GM18519 (cell line): ENCODE data around the gene ADSL.
"Not testable (repeated sequence)": the region's sequence is repeated elsewhere in the genome, so short reads cannot be mapped to it uniquely, and the experiment has no call there.

Experiments
- ATAC-seq: cut with Tn5 transposase; IDR thresholded peaks from one replicate; pipeline ENCODE4 v1.9.1; 2021; ENCODE audit warnings: mild to moderate bottlenecking, moderate library complexity; ENCODE audit not compliant: unreplicated experiment, low FRiP score

ADSL gene

DNA sequence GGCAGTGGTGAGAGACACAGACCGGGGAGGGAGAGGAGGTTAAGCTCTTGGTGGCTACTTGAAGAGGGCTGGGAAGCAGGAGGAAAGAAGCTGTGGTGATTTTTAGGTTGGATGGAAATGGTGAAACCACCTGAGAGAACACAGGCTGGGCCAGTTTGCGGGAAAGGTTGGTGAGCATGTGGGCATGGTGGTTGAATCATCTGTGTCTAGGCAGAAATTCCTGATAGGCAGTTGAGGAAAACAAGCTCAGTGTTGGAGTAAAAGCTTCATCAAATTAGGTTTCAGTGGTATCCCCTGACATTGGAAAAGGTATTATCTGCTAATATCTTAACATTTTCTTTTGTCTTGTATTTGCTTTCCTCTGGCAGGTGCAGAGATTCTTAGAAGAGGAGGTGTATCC lies 19.8 kb downstream of the ADSL start:
- no peak for ATAC-seq

GRCh38 chr22:40367342-40367741 lies 21.0 kb downstream of the ADSL start:
- no peak for ATAC-seq

- ATAC-seq, result no peak
Measured at GRCh38 chr22:40368016-40368415, 21.7 kb downstream of the ADSL start.

DNA sequence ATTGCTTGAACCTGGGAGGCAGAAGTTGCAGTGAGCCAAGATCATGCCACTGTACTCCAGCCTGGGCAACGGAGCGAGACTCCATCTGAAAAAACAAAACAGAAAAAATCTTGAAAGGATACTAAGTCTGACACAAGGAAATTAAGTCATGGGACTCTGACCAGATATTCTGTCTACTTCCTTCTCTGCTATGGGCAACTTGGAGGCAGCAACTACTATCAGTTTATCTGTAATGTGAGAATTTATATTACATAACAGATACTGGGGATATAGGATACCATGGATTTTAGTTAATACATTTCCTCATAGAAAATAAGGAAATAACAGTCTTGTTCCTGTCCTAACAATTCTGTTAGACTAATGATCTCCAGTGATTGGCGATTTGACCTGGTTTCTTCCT lies 22.5 kb downstream of the ADSL start:
- ATAC-seq, result no peak

DNA sequence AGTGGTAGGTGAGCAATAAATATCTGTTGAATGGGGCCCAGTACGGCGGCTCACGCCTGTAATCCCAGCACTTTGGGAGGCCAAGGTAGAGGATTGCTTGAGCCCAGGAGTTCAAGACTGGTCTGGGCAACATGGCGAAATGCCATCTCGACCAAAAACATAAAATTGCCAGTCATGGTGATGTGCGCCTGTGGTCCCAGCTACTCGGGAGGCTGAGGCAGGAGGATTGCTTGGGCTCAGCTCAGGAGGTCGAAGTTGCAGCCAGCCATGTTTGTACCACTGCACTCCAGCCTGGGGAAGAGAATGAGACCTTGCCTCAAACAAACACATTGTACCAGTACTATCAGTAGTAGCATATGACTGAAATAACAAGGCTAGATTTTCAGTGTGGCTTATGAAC lies 28.3 kb downstream of the ADSL start:
- ATAC-seq, result no peak

GRCh38 chr22:40376149-40376548 lies 29.8 kb downstream of the ADSL start:
- ATAC-seq, result no peak

- no peak for ATAC-seq
Measured at GRCh38 chr22:40377931-40378330, 31.6 kb downstream of the ADSL start.

DNA sequence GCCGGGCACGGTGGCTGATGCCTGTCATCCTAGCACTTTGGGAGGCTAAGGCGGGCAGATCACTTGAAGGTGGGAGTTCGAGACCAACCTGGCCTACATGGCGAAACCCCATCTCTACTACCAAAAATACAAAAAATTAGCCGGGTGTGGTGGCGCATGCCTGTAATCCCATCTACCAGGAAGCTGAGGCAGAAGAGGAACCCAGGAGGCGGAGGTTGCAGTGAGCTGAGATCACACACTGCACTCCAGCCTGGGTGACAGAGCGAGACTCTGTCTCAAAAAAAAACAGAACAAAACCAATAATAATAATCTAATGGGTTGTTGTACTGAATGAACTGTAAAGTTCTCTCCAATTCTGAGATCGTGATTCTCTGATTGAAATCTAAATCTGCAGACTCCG lies 32.1 kb downstream of the ADSL start:
- ATAC-seq, result not testable (repeated sequence)

- no peak for ATAC-seq
Measured at GRCh38 chr22:40381461-40381860, 35.2 kb downstream of the ADSL start.

GRCh38 chr22:40383905-40384304 lies 37.6 kb downstream of the ADSL start:
- ATAC-seq, result no peak

DNA sequence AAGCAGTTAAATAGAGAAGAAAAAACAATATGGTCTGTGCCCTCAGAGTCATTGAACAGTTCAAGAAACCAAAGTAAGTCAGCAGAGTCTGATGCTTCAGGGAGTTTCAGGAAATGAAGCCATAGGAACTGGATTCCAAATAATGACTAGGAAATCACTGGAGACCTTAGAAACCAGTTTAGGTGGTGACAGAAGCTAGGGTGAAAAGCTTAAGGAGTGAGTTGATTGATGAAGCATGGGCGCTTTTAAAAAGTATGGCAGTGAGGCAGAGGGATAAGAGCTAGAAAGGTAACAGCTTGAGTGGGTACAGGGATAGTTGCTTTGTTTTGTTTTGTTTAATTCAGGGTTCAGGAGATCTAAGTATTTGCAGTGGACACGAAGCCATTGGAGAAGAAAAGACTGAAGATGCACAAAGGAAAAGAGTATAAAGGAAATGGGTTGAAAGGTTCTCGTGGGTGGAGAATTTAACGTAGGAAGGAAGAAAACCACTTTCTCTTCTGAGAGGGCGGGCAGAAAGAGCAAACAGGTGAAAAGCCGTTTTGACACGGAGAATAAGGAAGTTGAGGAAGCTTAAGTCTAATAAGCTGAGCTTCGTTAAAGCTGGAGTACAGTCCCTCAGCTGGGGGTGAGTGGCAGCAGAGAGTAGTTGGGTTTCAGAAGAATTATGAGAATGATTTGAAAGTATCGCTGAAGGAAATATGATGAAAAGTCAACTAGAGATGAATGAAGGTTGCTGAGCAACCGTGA lies 38.9 kb downstream of the ADSL start:
- no peak for ATAC-seq

DNA sequence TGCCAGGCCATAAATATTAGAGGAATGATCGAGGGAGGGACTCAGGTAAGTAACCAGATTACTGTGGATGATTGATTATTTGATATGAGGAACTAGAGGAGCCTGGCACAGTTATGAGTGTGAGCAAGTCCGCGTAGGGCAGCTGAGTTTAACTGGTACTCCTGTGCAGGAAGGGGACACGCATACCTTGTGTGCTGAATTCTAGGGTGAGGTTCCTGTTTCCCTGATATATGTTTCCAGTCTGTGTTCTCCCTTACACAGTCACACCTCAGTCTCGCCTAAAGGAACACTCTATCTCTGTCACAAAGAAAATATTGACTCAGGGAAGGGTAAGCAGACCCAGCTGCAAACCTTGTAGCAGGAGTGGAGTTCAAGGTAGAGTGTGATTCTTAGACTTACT lies 41.4 kb downstream of the ADSL start:
- ATAC-seq, result no peak

DNA sequence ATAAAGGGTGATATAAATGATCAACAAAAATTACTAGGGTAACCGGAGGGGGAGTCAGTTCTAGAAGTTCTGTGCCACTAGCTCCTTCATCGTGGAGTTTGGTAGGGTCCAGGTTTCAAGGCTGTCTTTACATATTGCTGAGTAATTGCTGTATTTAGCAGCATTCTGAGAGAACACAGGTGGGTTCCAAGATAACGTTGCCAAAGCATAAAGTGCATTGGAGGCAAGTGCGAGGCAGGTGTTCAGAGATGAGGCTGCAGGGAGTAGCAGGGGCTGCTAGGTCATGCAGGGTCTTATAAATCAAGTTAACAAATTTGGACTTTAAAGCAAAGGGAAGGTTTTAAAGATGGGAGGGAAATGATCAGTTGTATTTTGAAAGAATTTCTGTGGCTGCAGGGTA lies 41.9 kb downstream of the ADSL start:
- ATAC-seq, result no peak

GRCh38 chr22:40391417-40391816 lies 45.1 kb downstream of the ADSL start:
- ATAC-seq, result no peak

- no peak for ATAC-seq
Measured at GRCh38 chr22:40392618-40393017, 46.3 kb downstream of the ADSL start.

DNA sequence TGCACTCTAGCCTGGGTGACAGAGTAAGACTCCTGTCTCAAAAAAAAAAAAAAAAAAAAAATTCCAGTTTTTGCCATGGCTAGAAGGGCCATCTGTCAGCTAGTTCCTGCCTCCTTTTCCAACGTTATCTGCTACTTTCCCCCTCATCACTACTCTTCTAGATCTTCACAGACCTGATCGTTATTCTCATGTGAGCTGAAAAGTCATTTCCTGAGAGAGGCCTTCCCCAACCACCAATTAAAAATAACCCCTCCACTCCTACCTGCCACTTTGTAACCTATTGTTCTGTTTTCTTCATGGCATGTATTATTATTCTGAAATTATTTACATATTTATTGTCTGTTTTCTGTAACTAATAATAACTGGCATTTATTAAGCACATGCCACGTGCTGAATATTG lies 48.3 kb downstream of the ADSL start:
- ATAC-seq, result no peak

DNA sequence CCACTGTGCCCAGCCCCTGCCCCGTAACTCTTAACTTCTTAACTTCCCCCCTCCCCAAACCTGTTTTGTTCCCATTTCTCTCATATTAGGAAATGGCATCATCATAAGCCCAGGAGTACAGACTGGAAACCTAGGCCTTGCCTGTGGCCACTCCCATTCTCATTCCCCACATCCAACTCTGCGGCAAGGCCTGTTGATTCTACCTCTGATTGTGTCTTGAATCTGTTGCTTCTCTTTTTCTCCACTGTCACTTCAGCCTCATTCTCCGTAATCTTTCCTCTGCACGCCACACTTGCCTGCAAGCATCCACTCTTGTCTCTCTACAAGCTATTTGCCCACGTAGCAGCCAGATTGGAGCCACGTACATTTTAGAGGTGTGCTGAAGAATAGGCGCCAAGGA lies 49.3 kb downstream of the ADSL start:
- no peak for ATAC-seq

- no peak for ATAC-seq
Measured at GRCh38 chr22:40396882-40397281, 50.6 kb downstream of the ADSL start.

- ATAC-seq, result no peak
Measured at GRCh38 chr22:40397396-40397795, 51.1 kb downstream of the ADSL start.

DNA sequence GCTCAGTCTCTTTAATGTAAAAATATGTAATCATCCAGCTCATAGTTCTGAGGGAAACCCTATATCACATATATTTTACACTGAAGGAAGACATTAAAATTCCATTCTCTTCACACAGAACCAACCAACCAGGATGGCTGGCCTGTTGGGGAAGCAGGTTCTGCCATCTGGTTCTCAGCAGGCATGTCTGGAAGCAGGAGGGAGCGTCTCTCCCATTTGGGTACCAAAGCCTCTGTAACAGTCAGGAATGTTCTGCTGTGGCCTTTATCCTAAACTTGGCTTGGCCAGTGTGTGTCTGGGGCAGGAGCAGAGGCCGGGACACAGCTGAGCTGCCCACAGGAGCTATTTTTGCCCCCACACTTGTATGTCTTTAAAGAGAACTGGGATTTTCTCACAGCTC lies 53.3 kb downstream of the ADSL start:
- ATAC-seq, result no peak

DNA sequence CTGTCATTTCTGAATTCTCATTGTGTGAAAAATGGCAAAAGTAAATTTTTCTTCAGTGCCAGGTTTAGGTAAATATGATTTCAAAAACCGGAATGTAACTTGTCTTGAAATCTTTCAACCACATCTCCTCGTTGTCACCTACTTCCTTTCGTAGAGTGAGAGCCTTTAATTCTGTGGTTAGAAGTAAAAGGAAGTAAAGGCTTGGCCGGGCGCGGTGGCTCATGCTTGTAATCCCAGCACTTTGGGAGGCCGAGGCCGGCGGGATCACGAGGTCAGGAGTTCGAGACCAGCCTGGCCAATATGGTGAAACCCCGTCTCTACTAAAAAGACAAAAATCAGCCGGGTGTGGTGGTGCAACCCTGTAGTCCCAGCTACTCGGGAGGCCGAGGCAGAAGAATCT lies 53.9 kb downstream of the ADSL start:
- ATAC-seq, result no peak

GRCh38 chr22:40401532-40401931 lies 55.2 kb downstream of the ADSL start:
- no peak for ATAC-seq

- no peak for ATAC-seq
Measured at GRCh38 chr22:40401981-40402406, 55.7 kb downstream of the ADSL start.
